HG03135 (cell line): ENCODE measurements around the gene SLC34A3.

ENCODE experiments used
- ATAC-seq: cut with Tn5 transposase; IDR thresholded peaks from one replicate; pipeline ENCODE4 v1.9.1; 2021; ENCODE audit warnings: mild to moderate bottlenecking, moderate library complexity; ENCODE audit not compliant: unreplicated experiment

Gene SLC34A3

GRCh38 chr9:137230705-137231371, at the start of gene SLC34A3:
TSS of gene SLC34A3 (plus strand) at chr9:137230901. CDS start at chr9:137231703, 802 bp downstream.
- no peak for ATAC-seq

- ATAC-seq: no peak
Observed at GRCh38 chr9:137181680-137182079, 49.0 kb upstream of the SLC34A3 start.

- ATAC-seq: no peak
Observed at GRCh38 chr9:137182836-137183235, 47.9 kb upstream of the SLC34A3 start.

- no peak for ATAC-seq
Observed at GRCh38 chr9:137183980-137184595, 46.6 kb upstream of the SLC34A3 start.

GRCh38 chr9:137184881-137185660, 45.6 kb upstream of the SLC34A3 start:
- no peak for ATAC-seq

DNA sequence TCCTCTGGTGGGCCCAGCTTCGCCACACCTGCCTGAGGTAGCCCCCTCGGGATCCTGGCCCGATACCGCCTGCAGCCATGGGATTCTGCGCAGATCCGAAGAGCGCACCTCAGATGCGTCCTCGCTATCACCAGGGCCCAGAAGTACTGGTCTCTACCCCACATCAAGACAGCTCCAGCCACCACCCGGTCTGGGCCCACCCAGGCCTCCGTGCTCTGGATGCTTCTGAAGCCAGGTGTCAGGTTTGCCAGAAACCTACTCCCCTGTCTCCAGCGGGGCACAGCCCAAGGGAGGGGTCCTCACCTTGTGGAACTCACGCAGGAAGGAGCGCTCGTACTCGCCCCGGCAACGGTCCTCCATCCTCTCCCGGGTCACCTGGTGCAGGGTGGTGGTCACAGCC, 44.8 kb upstream of the SLC34A3 start:
- no peak for ATAC-seq

- ATAC-seq: no peak
Observed at GRCh38 chr9:137186385-137186784, 44.3 kb upstream of the SLC34A3 start.

- ATAC-seq: no peak
Observed at GRCh38 chr9:137187386-137187785, 43.3 kb upstream of the SLC34A3 start.

GRCh38 chr9:137188086-137188489, 42.6 kb upstream of the SLC34A3 start:
- peak; percentile 7 for ATAC-seq

DNA sequence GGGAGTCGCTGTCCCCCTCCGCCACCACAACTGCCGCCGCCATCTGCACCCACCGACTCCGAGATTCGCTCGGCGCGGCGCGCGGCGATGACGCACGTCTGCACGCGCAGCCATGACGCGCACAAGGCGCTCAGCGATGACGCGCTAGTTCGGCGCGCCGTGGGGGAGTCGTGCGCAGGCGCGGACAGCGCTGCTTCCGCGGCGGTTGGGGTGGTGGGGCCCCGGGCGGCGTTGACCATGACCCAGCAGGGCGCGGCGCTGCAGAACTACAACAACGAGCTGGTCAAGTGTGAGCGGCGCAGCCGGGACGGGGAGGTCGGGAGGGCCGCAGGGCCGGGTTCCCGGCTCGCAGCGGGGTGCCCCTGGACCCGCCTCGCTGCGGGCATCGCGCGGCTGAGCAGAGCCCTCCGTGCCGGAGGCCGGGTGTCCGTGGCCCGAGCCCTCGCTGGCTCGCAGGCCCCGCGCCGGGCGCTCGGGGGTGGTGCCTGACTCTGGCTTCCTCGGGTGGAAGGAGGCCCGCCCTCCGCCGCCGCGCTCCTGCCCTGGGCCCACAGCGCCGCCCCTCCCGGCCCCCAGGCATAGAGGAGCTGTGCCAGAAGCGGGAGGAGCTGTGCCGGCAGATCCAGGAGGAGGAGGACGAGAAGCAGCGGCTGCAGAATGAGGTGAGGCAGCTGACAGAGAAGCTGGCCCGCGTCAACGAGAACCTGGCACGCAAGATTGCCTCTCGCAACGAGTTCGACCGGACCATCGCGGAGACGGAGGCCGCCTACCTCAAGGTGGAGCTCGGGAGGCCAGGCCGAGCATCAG, 42.0 kb upstream of the SLC34A3 start, which contains the start of the genes ANAPC2 and SSNA1:
Gene ANAPC2, minus strand, starts transcription at position 71 of the 807 bp plus-strand sequence. Its CDS starts 28 bp downstream, at position 43.
Gene SSNA1, plus strand, starts transcription at position 187 of the 807 bp plus-strand sequence. Its CDS starts 51 bp downstream, at position 238.
- peak; percentile 71 for ATAC-seq

DNA sequence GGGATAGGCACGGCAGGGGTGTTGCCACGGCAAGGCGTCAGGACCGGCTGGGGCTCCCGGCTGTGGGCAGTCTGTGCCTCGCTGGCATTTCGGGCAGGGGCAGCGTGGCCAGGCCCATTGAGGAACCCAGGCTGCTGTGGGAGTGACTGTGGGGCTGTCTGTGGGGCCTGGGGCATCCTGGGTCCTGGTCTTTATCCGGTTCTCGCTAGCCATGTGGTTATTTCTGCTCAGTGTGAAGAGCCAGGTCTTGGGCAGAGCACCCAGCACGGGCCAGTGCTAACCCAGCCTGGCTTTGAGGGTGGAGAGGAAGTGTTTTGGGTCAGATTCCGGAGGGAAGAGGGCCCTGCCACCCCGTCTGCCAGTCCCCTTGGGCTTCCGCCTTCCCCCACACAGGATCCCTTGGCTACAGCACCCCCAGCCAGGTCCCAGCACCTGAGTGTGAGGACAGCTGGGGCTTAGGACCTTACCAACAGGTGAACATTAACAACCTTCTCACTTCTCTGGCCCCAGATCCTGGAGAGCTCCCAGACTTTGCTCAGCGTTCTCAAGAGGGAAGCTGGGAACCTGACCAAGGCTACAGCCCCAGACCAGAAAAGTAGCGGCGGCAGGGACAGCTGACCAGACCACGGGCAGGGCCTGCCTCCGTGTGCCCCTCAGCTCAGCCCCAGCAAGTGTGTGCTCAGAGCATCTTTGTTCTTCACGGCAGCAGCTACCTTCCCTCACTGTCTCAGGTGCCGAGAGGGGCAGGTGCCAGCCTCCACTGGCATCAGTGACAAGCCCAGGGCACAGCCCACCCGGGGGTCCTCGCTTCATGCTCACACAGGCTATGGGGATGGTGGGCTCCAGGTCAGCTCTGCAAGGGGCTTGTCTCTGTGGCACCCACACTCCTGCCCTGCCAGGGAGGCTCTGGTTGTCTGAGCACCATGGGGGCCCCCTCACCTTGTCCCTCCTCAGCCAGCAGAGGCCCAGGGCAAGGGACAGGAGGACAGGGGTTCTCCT, 41.1 kb upstream of the SLC34A3 start:
- no peak for ATAC-seq

- no peak for ATAC-seq
Observed at GRCh38 chr9:137190315-137190856, 40.3 kb upstream of the SLC34A3 start.

DNA sequence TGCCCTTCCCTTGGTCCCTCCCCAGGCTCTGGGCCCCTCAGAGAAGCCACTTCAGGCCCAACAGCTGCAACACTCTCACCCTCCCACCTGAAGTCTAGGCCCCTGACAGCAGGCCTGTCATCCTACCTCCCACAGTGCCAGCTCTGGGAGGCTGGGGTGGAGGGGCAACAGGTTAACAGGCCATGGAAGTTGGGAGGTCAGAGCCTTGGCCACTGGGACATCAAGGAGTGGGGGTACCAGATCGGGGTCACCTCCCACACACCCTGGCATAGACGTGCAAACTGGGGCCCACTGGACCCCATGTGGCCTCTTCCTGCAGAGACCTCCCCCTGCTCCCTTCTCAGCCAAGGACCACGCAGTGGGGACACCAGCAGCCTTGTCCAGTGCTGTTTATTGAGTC, 39.5 kb upstream of the SLC34A3 start:
- ATAC-seq: no peak

DNA sequence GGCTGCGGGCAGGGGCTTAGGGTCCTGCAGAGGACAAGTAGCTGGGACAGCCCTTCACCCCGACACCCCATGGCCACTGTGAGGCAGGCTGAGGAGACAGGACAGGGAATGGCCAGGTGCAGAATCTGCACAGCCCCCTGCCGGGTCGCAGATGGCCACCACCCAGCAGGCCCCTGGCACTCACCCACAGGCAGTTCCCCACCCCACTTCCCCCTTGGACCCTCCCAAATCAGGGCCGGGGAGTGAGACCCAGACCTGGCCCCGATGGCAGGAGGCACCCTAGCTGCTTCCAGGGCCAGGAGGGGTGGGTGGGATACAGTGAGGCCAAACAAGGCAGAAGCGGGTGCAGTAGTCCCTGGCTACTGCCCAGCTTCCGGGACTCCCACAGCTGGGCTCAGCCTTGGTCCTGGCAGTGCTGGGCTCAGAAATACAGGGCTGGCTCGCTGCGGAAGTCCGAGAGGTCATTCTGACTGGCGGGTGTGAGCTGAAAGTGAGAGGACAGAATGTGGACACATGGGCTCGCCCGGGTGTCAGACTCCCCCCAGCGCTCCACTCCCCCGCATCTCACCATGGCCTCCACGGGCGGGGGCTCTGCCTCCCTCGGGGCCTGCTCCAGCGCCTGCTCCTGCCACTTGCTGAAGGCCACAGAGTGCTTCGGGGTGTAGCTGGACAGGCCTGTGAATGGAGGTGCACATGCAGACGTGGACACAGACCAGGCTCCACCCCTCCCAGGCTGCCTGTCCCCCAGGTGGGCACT, 38.8 kb upstream of the SLC34A3 start:
- no peak for ATAC-seq

GRCh38 chr9:137192448-137192780, 38.3 kb upstream of the SLC34A3 start:
- ATAC-seq: no peak

DNA sequence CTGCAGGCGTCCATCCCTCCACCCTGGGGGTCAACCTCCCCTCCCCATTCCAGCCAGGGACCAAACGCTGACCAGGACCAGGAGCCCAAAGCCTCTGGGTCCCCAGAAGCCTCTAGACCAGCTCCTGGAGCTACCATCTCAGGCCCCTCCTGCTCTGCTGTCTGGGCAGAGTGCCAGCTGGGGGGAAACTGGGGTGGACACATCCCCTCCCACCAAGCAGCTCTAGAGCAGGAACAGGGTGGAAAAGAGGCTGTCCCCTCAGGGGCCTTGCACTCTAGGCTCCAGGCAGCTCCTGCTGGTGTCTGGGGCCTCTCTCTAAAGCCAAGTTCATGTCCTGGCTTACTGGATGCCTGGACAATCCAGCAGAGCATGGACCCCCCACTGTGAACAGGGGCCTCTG, 37.8 kb upstream of the SLC34A3 start:
- no peak for ATAC-seq

- ATAC-seq: no peak
Observed at GRCh38 chr9:137193771-137194170, 36.9 kb upstream of the SLC34A3 start.

- no peak for ATAC-seq
Observed at GRCh38 chr9:137194388-137194787, 36.3 kb upstream of the SLC34A3 start.

GRCh38 chr9:137194909-137195308, 35.8 kb upstream of the SLC34A3 start:
- no peak for ATAC-seq
